Measurements from ENCODE around the gene CDKN2B-AS1. TPM values are rescaled to one million over a fixed set of nuclear protein-coding genes. Genes with fewer than 3 reads are reported as not detected.

The CDKN2B-AS1 gene
- total RNA-seq, 1 experiment from 2014 or later, result 0.24 TPM

- Mint-ChIP-seq H3K9me3 (no peaks in the 10 kb centered on the region), H3K4me3 (peak within 1 kb of the TSS; percentile 91), H3K36me3 (no peaks in the 10 kb centered on the region), H3K27me3 (ENCODE audit: low read depth) (peaks cover 91% of the 10 kb centered on the region), H3K27ac (no peak within 1 kb of the TSS), H3K4me1 (peaks cover 26% of the 10 kb centered on the region)
- POLR2A ChIA-PET, result interaction anchor here (1.8 kb wide), 1 partner anchor 207 kb away, joined by 6 read pairs; the partner anchor contains the start of gene MTAP
- DNase-seq (ENCODE audit: low spot score) (peak; percentile 96), ATAC-seq (peak; percentile 84)
- CTCF ChIA-PET, result interaction anchor here (0.6 to 3.1 kb wide), 43 partner anchors 10 to 235 kb away, joined by 3 to 60 read pairs (median 5); partner anchors contain the start of genes CDKN2A, CDKN2B-AS1 and MTAP
- TF ChIP-seq ETV6 (CRISPR knock-in tag; IDR thresholded peaks at IDR 0.05) (peak; percentile 74; the same call in 1 of the 2 replicates), ATF6 (CRISPR knock-in tag; IDR thresholded peaks at IDR 0.05) (no peak), IRF2 (CRISPR knock-in tag; IDR thresholded peaks at IDR 0.05; ENCODE audit: borderline replicate concordance, low read depth) (no peak), ATF2 (CRISPR knock-in tag; IDR thresholded peaks at IDR 0.05; ENCODE audit: borderline replicate concordance, low read depth) (no peak), SMAD4 (CRISPR knock-in tag; IDR thresholded peaks at IDR 0.05) (no peak), ELF4 (CRISPR knock-in tag; IDR thresholded peaks at IDR 0.05; ENCODE audit: low read depth) (no peak), PRDM15 (CRISPR knock-in tag; IDR thresholded peaks at IDR 0.05) (peak; percentile 88), ZNF121 (CRISPR knock-in tag; IDR thresholded peaks at IDR 0.05) (no peak), CTCF (IDR thresholded peaks at IDR 0.05) (peak; percentile 92), CREM (CRISPR knock-in tag; IDR thresholded peaks at IDR 0.05) (0 out of 2 replicates have a peak, but pooled peaks have one; percentile 27), HMGXB4 (CRISPR knock-in tag; IDR thresholded peaks at IDR 0.05) (peak; percentile 70; the same call in 1 of the 2 replicates), FOXP1 (CRISPR knock-in tag; IDR thresholded peaks at IDR 0.05; ENCODE audit: borderline replicate concordance) (peak; percentile 46; the same call in 1 of the 2 replicates), ZNF317 (CRISPR knock-in tag; IDR thresholded peaks at IDR 0.05; ENCODE audit: borderline replicate concordance, low read depth) (no peak), FOXK1 (CRISPR knock-in tag; IDR thresholded peaks at IDR 0.05) (0 out of 2 replicates have a peak, but pooled peaks have one; percentile 42), USF2 (CRISPR knock-in tag; IDR thresholded peaks at IDR 0.05) (peak; percentile 85), ATF1 (CRISPR knock-in tag; IDR thresholded peaks at IDR 0.05) (no peak), JUN (CRISPR knock-in tag; IDR thresholded peaks at IDR 0.05) (no peak)
- TF ChIP-seq, protein P1, sequence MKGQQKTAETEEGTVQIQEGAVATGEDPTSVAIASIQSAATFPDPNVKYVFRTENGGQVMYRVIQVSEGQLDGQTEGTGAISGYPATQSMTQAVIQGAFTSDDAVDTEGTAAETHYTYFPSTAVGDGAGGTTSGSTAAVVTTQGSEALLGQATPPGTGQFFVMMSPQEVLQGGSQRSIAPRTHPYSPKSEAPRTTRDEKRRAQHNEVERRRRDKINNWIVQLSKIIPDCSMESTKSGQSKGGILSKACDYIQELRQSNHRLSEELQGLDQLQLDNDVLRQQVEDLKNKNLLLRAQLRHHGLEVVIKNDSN (CRISPR knock-in tag; IDR thresholded peaks at IDR 0.05), result peak; percentile 82
- TF ChIP-seq, protein P2, sequence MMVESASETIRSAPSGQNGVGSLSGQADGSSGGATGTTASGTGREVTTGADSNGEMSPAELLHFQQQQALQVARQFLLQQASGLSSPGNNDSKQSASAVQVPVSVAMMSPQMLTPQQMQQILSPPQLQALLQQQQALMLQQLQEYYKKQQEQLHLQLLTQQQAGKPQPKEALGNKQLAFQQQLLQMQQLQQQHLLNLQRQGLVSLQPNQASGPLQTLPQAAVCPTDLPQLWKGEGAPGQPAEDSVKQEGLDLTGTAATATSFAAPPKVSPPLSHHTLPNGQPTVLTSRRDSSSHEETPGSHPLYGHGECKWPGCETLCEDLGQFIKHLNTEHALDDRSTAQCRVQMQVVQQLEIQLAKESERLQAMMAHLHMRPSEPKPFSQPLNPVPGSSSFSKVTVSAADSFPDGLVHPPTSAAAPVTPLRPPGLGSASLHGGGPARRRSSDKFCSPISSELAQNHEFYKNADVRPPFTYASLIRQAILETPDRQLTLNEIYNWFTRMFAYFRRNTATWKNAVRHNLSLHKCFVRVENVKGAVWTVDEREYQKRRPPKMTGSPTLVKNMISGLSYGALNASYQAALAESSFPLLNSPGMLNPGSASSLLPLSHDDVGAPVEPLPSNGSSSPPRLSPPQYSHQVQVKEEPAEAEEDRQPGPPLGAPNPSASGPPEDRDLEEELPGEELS (CRISPR knock-in tag; IDR thresholded peaks at IDR 0.05), result peak; percentile 24; the same call in 1 of the 2 replicates
- TF ChIP-seq, protein P3, sequence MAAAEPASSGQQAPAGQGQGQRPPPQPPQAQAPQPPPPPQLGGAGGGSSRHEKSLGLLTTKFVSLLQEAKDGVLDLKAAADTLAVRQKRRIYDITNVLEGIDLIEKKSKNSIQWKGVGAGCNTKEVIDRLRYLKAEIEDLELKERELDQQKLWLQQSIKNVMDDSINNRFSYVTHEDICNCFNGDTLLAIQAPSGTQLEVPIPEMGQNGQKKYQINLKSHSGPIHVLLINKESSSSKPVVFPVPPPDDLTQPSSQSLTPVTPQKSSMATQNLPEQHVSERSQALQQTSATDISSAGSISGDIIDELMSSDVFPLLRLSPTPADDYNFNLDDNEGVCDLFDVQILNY (CRISPR knock-in tag; IDR thresholded peaks at IDR 0.05), result peak; percentile 17; the same call in 1 of the 2 replicates
Measured at GRCh38 chr9:22008717-22009505, 14.3 kb downstream of the CDKN2B-AS1 start, which contains the start of gene CDKN2B. CDKN2B (minus strand) TSS chr9:22009305; CDS start chr9:22008953, 352 bp downstream.
